H1 (cell line): ENCODE results near the gene RNF208.

Experiments
- BCL11A ChIP-seq, 2 experiments: IDR thresholded peaks; one replicate each; pipeline ENCODE4 v1.6.1; 2011; ENCODE audit warnings: low read depth in 2 of 2, low read length in 2 of 2, mild to moderate bottlenecking in 2 of 2
- CHD7 ChIP-seq: fragments of 300-600 bp; sonication (generic); IDR thresholded peaks from 2 replicates; pipeline ENCODE4 v1.7.1; 2012; ENCODE audit warnings: low read length, moderate library complexity, mild to moderate bottlenecking, inconsistent platforms; ENCODE audit not compliant: insufficient replicate concordance
- CTCF ChIP-seq, 3 experiments: IDR thresholded peaks; 1 replicate in 2 of 3; 2 replicates in 1 of 3; pipeline versions ENCODE4 v1.5.1 to v1.6.1; 2011; ENCODE audit warnings: low read length in 3 of 3, mild to moderate bottlenecking in 3 of 3, inconsistent platforms in 2 of 3, low read depth in 1 of 3, moderate library complexity in 1 of 3; ENCODE audit not compliant: insufficient read depth in 1 of 3; ENCODE audit errors: control extremely low read depth in 1 of 3
- EGR1 ChIP-seq: IDR thresholded peaks from 2 replicates; pipeline ENCODE4 v1.6.1; 2011; ENCODE audit warnings: low read depth, low read length, borderline replicate concordance
- EP300 ChIP-seq, 2 experiments: IDR thresholded peaks; 1 replicate in 1 of 2; 2 replicates in 1 of 2; pipeline ENCODE4 v1.6.1; 2011 to 2012; ENCODE audit warnings: low read depth in 2 of 2, low read length in 2 of 2, mild to moderate bottlenecking in 2 of 2, borderline replicate concordance in 1 of 2, inconsistent platforms in 1 of 2, moderate library complexity in 1 of 2
- JUND ChIP-seq: IDR thresholded peaks from 2 replicates; pipeline ENCODE4 v1.6.1; 2011; ENCODE audit warnings: mild to moderate bottlenecking, improper control_type of control experiment, low read length
- KDM5A ChIP-seq: fragments of 200-600 bp; IDR thresholded peaks from 2 replicates; pipeline ENCODE4 v1.7.1; 2012; ENCODE audit warnings: mild to moderate bottlenecking, low read length, inconsistent platforms, mixed read lengths
- MAFK ChIP-seq: IDR thresholded peaks from 2 replicates; pipeline ENCODE4 v1.6.1; 2012; ENCODE audit warnings: low read depth, mild to moderate bottlenecking, improper control_type of control experiment, low read length
- NRF1 ChIP-seq: IDR thresholded peaks from 2 replicates; pipeline ENCODE4 v1.6.1; 2011; ENCODE audit warnings: mild to moderate bottlenecking, low read depth, low read length, improper control_type of control experiment
- POLR2A ChIP-seq, 2 experiments: IDR thresholded peaks; 1 replicate in 1 of 2; 2 replicates in 1 of 2; pipeline ENCODE4 v1.6.1; 2011; ENCODE audit warnings: low read depth in 2 of 2, low read length in 2 of 2, mild to moderate bottlenecking in 2 of 2; ENCODE audit errors: control extremely low read depth in 1 of 2
- RNF2 ChIP-seq: fragments of 200-900, 300-1000 bp; sonication (generic); IDR thresholded peaks from 2 replicates; pipeline ENCODE4 v1.7.1; 2016; ENCODE audit warnings: borderline replicate concordance, low read depth, mild to moderate bottlenecking, antibody characterized with exemption, low read length; ENCODE audit not compliant: poor library complexity, severe bottlenecking; ENCODE audit errors: missing control alignments
- TAF1 ChIP-seq: IDR thresholded peaks from 2 replicates; pipeline ENCODE4 v1.6.1; 2011; ENCODE audit warnings: mild to moderate bottlenecking, low read depth, low read length
- YY1 ChIP-seq: IDR thresholded peaks from 2 replicates; pipeline ENCODE4 v1.6.1; 2011; ENCODE audit warnings: low read depth, mild to moderate bottlenecking, low read length
- ZNF274 ChIP-seq: IDR thresholded peaks from 2 replicates; pipeline ENCODE4 v1.7.0; 2012; ENCODE audit warnings: low read length, borderline replicate concordance; ENCODE audit errors: extremely low read depth

GRCh38 chr9:137253717-137254623, 31.9 kb upstream of the RNF208 start:
- TF ChIP-seq CTCF (IDR thresholded peaks at IDR 0.05; ENCODE audit: control extremely low read depth in 1 of 3, insufficient read depth in 1 of 3, low read depth in 1 of 3, low read length in 3 of 3) (no peak), EP300 (IDR thresholded peaks at IDR 0.05; ENCODE audit: borderline replicate concordance in 1 of 2, low read depth in 2 of 2, low read length in 2 of 2) (no peak), YY1 (no peak), RNF2 (no peak), MAFK (no peak), CHD7 (no peak), JUND (no peak), BCL11A (IDR thresholded peaks at IDR 0.05; ENCODE audit: low read depth in 2 of 2, low read length in 2 of 2) (no peak), TAF1 (no peak), ZNF274 (no peak), NRF1 (no peak), EGR1 (no peak), POLR2A (IDR thresholded peaks at IDR 0.05; ENCODE audit: control extremely low read depth in 1 of 2, low read depth in 2 of 2, low read length in 2 of 2) (no peak), KDM5A (no peak)
